ENCODE data around the gene KRTAP12-2.

KRTAP12-2 gene, protein sequence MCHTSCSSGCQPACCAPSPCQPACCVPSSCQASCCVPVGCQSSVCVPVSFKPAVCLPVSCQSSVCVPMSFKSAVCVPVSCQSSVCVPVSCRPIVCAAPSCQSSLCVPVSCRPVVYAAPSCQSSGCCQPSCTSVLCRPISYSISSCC

DNA sequence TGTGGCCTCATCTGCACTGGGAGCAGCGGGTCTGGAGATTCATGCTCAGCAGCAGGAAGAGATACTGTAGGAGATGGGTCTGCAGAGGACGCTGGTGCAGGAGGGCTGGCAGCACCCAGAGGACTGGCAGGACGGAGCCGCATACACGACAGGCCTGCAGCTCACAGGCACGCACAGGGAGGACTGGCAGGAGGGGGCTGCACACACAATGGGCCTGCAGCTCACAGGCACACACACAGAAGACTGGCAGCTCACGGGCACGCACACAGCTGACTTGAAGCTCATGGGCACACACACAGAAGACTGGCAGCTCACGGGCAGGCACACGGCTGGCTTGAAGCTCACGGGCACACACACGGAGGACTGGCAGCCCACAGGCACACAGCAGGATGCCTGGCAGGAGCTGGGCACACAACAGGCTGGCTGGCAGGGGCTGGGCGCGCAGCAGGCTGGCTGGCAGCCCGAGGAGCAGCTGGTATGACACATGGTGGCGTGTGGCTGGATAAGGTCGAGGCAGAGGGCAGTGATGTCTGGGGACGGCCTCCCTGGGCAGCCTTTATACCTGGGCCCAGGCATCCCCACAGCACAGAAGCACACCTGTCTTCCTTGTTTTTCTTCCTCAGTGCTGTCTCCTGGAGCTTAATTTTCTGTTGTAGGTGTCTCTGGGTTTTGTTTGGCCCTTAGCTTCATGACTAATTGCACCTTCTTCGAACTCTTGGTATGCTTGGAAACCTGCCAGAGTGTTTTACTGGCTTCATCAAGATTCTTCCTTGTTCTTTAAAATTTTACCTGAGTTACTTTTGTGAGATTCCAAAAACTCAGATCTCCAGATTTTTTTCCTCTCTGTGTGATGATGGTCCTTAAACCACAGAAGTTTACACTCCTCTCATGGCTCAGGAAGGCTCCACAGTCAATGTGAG lies at the start of gene KRTAP12-2:
Gene KRTAP12-2, minus strand, starts transcription at position 527 of the 920 bp plus-strand sequence. Its CDS starts 41 bp downstream, at position 486.
- DNase-seq (ENCODE audit: low read depth in 2 of 2): no peak

DNA sequence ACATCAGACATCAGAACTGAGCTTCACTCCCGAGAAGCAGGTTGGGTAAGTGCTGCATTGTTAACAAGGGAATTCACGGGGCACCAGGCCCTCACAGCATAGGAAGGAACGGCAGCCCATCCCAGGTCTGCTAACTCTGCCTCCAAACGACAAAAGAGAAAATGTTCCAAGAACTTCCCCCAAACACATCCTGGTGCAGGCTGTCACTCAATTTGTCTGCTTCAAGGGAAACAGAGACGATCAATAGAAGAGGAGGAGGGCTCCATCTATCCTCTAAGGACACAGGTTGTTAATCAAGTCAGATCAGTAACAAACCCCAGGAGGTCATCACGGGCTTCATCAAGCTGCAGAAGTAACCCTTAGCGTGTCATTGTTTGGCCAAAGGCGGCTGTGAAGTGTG lies 48.2 kb upstream of the KRTAP12-2 start:
- DNase-seq (ENCODE audit: low read depth in 2 of 2): no peak

DNA sequence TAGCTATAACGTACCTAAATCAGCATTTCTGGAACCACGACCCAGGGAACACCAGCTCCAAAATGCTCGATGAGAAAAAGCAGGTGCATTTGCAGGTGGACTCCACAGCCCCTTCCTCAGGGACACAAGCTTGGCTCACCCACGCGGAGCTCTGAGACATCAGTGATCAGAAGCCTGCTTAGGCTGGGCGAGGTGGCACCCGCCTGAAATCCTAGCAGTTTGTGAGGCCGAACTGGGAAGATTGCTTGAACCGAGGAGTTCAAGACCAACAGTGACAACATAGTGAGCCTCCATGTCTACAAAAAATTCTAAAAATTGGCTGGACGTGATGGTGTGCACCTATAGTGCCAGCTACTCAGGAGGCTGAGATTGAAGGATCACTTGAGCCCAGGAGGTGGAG lies 47.1 kb upstream of the KRTAP12-2 start:
- no peak for DNase-seq (ENCODE audit: low read depth in 2 of 2)

DNA sequence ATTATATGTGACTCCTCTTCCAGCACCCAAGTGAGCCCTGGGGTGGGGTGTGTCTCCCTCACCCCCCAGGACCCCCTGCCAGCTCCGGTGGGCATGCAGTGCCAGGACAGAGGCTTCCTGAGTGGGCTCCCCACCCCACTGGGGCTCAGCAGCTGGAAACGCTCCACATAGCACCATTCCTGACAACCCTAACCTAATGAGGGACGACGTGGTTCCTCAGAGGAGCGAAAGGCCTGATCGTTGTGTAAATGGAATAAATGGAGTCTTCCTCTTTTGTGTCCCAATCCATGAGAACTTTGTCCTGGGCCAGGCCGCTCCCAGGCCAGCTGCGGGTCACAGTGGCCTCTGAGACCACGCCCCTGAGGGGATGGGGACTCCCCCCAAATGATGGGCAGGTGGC lies 46.4 kb upstream of the KRTAP12-2 start:
- no peak for DNase-seq (ENCODE audit: low read depth in 2 of 2)

DNA sequence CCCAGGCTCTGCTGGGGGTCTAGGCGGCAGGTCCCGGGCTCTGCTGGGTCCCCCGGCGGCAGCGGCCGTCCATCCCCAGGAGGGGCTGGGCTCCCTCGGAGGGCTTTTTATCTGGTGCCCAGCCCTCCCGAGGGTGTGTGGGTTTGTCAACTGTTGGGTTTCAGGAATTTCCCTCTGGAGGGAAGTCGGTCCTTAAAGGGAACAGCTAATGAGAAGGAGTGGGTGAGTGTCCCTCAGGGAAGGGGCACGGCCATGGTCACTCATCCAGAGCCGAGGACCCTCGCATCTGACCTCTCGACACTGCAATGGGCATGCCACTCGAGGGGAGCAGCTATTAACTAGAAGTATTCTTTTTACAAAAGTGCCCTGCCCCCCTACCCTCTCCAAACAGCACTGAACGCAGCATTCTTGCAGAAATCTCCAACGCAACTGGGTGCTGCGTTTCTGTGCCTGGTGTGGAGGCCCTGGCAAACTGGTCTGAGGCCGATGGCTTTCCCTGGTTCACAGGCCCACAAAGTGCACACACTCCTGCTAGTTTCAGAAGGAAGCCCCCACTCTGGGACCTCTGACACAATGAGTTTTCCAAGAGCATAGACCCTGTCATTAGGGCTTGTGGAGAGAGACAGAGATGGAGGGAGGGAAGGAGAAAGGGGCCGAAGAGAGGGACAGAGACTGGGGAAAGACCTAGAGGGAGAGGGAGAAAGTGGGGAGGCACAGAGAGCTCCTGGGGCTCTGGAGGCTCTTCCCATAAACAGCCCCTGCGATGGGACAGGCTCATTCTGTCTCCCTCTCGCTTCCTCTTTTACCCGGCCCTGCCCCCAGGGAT lies 45.7 kb upstream of the KRTAP12-2 start:
- DNase-seq (ENCODE audit: low read depth in 2 of 2): no peak

DNA sequence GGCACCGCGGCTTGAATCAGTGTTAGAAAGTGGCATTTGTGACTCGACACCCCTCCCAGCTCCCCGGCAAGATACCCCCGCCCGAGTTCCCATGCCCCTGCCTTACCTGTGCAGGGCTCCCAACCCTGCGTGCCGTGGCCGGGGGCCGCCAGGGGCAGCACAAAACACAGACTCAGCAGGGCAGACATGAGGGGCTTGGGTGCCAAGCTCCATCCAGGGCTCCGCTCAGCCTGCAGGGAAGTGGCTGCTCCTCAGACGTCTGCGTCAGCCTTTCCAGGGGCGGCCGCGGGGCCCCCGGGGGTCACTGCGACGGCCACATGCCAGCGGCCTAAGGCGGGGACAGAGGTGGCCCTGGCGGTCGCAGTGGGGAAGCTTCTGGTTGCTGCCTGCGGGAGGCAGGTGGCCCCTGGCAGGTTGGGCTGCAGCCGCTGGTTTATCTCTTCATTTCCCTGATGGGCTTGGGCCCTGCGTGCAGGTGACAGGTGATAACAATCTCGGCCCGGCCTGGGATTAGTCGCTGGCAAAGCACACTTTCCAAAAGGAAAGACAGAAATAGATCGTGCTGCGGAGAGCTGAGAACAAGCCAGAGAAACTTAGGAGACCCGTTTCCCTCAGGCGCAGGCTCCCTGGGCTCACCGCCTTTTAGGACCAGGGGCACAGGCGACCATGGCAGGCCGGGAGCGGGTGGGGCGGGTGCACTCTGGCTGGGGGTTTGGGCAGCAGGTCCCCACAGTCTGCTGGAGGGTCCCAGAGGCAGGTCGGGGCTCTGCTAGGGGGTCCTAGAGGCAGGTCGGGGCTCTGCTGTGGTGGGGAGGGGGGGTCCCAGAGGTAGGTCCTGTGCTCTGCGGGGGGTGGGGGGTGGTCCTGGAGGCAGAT lies 44.8 kb upstream of the KRTAP12-2 start, which contains the start of gene TSPEAR:
Gene TSPEAR, minus strand, starts transcription at position 246 of the 876 bp plus-strand sequence. Its CDS starts 58 bp downstream, at position 188.
- DNase-seq (ENCODE audit: low read depth in 2 of 2): no peak

DNA sequence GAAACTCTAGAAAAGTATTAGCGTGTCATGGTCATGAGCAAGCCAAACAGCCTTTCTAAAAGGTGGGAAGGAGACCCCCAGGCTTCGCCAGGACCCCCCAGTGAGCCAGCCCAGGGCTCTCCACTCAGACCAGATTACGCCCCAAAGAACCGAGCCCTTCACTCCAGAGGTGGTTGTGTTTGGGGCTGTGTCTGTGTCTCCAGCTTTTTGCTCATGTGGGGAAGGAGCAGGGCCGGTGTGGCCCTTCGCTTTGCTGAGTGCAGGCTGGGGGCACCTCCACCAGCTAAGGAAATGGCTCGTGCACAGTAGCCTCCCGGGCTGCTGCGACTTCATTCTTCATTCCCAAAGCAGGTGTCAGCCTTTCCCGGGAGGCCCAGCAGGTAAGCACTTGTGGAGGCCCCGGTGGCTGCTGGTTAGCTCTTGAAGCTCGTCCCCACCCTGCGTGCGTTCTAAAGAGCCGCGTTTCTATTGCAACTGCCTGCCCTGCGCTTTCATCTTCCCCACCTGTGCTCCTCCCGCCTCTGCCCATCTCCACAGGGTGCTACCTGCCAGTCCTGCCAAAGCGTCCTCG lies 44.1 kb upstream of the KRTAP12-2 start:
- no peak for DNase-seq (ENCODE audit: low read depth in 2 of 2)

DNA sequence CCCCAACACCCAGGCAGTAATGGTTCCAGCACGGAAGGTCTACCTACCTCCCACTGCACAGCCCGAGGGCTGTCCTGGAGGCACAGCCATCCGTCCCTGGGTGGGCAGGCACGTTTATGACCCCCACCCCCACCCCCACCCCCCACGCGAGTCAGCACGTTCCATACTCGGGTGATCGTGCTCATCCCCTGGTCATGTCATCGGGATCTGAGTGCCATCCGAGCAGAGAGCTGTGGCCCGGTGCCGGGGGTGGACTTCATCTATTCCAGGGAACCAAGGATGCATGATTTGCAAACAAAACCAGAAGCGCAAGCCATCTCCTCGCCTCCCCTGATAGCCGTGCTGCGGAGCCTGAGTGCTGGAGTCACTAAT lies 43.6 kb upstream of the KRTAP12-2 start:
- DNase-seq (ENCODE audit: low read depth in 2 of 2): no peak

DNA sequence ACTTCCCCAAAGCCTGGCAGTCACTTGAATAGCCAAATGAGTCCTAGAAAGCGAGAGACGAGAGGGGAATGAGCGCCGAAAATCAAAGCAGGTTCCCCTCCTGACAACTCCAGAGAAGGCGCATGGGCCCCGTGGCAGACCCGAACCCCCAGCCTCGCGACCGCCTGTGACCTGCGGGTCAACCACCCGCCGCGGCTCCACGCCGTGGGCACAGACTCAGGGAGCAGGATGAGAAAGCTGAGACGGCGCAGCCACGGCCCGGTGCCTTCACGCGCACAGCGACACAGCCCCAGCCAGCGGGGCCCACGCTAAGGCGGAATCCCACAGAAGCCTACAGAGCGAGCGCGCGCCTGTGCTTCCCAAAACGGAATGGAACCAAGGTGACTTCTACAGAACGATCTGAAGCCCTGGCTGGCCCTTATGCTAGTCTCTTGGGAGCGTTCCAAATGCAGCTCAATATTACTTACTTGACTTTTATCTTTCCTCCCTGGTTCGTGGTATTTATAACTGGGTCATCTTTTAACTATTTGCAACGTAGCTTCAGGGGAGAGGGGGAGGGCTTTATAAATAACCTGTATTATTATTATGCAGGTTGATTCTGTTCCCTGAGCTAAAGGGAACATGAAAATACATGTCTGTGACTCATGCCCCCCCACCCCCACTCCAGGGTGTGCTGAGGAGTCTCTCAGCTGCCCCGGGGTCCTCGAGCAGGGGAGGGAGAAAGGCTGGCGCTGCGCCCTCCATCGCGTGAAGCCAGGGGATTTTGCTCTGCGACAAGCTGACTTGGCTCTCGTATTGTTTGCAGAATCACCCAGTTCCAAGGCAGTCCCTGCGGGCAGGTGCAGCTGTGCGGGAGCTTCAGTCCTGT lies 42.9 kb upstream of the KRTAP12-2 start:
- no peak for DNase-seq (ENCODE audit: low read depth in 2 of 2)

DNA sequence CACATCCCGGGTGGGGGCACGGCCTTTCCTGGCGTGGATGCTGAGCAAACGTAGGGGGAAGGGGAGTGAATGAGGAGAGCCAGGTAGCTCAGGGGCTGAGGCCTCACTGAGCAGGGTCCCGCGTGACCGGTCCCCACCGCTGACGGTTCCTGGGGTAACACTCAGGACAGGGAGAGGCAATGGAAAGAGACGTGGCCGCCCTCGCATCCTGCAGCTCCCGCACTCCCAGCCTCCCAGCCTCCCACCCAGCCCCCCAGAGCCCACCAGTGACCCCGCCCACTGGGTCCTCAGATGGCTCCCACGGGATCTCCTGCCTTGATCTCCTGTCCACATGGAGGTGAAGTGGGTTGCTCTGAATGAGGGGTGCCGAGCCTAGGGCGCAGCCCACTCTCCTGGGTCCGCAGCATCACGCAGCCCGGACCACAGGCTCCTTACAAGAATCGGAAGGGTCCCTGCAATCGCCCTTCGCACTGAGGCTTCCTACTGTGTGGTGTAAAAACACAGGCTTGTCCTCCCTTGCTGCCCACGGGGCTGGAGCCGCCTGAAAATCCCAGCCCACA lies 42.2 kb upstream of the KRTAP12-2 start:
- no peak for DNase-seq (ENCODE audit: low read depth in 2 of 2)

DNA sequence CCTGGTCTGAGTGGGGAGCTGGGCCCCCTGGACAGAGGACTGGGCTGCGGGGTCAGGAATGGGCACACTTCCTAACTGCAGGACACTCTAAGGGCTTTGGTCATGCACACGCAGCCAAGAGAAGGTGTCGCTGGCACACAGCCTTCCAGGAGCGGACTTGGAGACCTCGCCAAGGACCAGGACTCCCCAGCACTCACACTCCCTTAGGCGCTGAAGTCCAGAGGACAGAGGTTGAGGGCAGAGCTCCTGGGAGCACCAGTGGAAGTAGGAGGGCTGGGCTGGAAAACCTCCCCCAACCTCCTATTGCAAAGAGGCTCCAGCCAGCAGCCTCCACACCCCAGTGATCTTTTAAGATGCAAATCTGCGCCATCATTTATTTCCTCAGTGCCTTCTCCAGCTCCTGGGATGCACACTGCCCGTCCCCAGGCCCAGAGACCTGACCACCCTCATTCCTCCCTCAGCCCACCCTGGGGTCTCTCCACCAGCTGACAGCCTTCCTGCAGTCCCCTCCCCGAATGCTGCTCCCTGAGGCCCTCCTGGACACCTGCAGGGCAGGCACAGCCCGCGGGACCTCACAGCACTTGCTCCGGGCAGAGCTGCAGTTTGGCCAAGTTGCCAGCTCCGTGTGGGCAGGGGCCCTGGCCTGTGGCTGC lies 41.6 kb upstream of the KRTAP12-2 start:
- no peak for DNase-seq (ENCODE audit: low read depth in 2 of 2)

DNA sequence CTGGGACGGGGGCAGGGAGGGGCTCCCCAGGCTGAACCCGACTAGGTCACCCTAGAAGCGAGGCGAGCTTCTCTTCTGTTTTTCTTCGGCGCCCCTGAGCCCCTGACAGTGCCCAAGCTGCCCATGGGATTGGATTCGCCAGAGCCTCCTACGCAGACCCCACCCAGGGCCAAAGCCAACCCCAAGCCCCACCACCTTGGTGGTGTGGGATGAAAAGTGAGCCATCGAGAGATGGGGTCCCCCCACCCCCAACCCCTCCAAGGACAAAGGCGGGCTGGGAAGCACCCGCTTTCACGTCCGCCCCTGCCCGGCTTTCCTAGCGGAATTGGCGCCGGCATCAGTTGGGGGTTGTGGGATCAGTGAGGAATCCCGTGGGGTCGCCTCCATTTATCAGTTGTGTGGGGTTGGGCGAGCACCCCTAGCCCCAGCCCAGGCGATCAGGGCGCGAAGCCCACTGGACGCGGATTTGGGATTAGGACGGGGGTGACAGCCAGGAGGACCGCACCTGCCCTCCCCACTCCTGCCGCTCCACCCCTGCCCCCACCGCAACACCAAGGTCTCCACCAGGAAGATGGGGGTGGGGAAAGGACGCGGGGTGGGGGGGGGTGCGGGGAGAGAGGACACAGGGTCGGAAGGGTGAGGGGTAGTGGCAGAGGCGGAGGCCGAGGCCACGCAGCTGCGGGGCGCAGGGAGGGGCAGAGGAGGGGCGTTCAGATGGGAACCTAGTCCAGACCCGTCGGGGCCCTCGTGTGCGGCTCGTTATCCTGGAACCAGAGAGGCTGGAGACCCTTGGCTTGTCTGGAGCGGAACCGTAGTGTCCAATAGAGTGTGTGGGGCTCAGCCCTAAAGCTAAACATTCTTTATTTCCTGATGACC lies 40.2 kb upstream of the KRTAP12-2 start:
- no peak for DNase-seq (ENCODE audit: low read depth in 2 of 2)

DNA sequence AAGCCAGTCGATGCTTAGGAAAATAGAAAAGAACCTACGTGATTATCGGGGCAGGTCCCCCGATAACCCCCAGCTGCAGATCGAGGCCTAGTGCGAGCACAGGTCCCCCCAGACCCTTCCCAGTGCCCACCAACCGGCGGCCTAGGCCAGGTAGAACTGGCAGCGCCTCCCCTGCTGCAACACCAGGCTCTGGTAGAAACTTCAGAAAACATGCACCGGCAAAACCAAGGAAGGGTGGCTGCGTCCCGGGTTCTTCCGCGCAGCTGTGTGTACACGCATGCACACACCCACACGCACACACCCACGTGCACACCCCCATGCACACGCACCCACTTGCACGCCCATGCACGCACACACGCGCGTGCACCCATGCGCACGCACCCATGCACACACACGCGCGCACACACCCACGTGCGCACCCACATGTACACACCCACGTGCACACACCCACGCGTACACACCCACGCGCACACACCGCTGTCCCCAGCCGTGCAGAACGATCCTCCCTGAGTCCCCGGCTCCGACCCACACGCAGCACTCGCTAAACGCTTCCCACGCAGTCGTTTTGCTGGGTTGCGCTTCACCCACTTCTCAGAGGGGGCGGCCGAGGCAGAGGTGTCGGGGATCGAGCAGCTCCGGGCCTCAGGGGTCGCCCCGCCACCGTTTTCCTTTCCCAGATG lies 39.4 kb upstream of the KRTAP12-2 start:
- DNase-seq (ENCODE audit: low read depth in 2 of 2): no peak

DNA sequence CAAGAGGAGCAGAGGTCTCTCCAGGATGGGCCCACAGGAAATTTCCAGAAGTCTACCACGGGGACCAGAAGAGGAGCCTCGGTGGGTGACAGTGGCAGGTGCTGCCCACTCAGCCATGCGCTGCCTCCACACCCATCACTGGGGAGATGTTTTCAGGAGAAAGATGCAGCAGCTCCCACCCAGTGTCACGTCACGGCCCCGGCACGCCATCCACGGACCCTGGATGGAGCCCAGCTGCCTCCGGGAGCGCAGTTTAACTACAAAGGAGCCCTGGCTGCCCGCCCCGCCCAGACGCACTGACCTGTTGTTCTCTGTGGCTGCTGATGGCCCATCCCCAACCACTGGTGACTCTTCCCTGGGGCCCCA lies 37.9 kb upstream of the KRTAP12-2 start:
- DNase-seq (ENCODE audit: low read depth in 2 of 2): no peak

DNA sequence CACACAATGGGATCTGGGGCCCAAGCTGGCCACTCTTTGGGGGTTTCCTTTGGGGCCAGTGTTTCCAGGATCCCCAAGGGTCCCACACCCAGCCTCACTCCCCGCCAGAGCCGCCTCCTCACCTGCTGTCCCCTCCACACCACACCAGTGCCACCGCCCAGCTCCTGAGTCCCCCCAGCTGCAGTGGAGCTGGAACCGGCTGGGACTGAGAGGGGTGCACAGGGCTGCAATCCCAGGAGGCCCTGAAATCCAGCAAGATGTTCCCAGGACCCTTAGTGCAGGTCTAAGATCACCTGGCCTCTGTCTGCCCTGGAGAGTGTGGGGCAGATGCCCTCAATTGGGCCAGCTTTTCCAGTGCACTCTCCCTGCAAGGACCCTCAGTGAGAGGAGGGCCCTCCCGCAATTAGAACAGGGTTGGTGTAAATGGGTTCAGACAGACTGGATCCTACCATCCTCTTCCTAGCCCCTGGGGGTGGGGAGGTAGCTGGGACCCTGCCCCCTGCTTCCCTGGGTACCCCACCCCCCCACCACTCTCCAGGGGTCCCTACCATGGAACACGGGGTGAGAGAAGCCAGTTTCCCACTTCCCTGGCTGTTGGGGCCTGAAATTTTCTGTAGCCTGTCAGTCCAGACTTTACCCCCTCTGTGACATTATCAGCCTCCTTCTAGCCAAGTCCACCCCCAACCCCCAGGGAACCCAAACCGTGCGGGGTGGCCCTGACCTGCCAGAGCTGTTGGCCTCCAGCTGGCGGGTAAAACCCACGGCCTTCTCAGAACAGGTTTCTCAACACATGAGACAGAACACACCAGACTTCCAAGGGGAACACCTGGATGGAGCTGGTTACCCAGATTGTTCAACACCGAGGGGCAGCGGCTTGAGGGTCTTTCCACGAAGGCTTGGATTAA lies 37.3 kb upstream of the KRTAP12-2 start:
- DNase-seq (ENCODE audit: low read depth in 2 of 2): no peak

DNA sequence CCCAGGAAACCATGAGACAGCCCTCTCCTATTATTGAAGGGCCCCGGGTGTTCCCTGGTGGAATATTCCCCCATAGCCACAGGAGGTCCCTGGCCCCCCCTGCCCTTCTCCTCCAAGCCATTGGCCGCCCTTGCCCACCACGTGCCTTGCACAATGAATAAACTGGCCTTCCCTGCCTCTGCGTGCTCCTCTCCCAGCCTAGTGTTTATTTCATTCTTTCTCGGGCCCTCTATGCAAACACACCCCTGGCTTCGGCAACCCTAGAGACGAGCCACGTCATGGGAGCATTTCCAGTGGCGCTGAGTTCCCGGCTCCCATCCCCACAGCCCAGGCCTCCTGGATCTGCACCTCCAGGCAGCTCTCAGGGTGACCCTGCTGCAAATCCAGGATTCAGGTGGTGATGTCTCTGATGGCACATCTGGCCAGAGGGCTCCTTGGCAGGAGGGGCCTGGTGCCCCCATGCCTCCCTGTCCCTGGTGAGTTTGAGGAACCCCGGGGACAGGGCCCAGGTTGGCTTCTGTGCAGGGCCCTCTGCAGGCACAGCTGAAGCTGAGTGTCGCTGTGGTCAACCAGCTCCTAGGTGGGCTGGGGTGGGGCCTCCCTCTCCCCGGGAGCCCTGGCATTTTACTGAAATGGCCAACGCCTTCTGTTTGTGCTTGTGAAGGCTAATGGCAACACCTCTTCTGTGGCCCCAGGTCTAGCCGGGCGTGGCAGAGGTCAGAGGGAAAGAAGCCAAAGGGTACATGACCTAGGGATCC lies 36.4 kb upstream of the KRTAP12-2 start:
- no peak for DNase-seq (ENCODE audit: low read depth in 2 of 2)
